Stimulated activated CD8-positive, alpha-beta memory T cell treated with anti-CD3 and anti-CD28 coated beads, Interleukin-12 subunit alpha, Interleukin-12 subunit beta, amount 100 ng/mL, for 24 hours (primary cell): ENCODE data around the gene SAMD8.
A peak's percentile ranks its signal among the peaks of the same experiment; 100 is the strongest.
"Not testable (repeated sequence)": the region's sequence is repeated elsewhere in the genome, so short reads cannot be mapped to it uniquely, and the experiment has no call there.

Experiments used
- DNase-seq: peaks from one replicate; pipeline ENCODE4 v3.0.0-alpha.2; 2020; ENCODE audit errors: extremely low read depth

The SAMD8 gene

GRCh38 chr10:75195035-75195763, 83.7 kb downstream of the SAMD8 start:
- DNase-seq: no peak

GRCh38 chr10:75197066-75197465, 85.6 kb downstream of the SAMD8 start:
- DNase-seq: no peak

- no peak for DNase-seq
Measured at GRCh38 chr10:75197906-75198305, 86.5 kb downstream of the SAMD8 start.

- not testable (repeated sequence) for DNase-seq
Measured at GRCh38 chr10:75199949-75200348, 88.5 kb downstream of the SAMD8 start.

GRCh38 chr10:75201793-75202307, 90.4 kb downstream of the SAMD8 start:
- no peak for DNase-seq

GRCh38 chr10:75202321-75203045, 91.0 kb downstream of the SAMD8 start:
- no peak for DNase-seq

GRCh38 chr10:75203046-75203620, 91.7 kb downstream of the SAMD8 start:
- not testable (repeated sequence) for DNase-seq

- DNase-seq: no peak
Measured at GRCh38 chr10:75203724-75204123, 92.3 kb downstream of the SAMD8 start.

GRCh38 chr10:75205908-75206307, 94.5 kb downstream of the SAMD8 start:
- no peak for DNase-seq

GRCh38 chr10:75206638-75207037, 95.2 kb downstream of the SAMD8 start:
- not testable (repeated sequence) for DNase-seq

- no peak for DNase-seq
Measured at GRCh38 chr10:75207079-75207856, 95.8 kb downstream of the SAMD8 start.

- DNase-seq: no peak
Measured at GRCh38 chr10:75207857-75208144, 96.3 kb downstream of the SAMD8 start.

GRCh38 chr10:75208181-75208580, 96.7 kb downstream of the SAMD8 start:
- DNase-seq: no peak

- DNase-seq: no peak
Measured at GRCh38 chr10:75209086-75209920, 97.8 kb downstream of the SAMD8 start.

- DNase-seq: no peak
Measured at GRCh38 chr10:75209921-75210281, 98.4 kb downstream of the SAMD8 start.

GRCh38 chr10:75210282-75211006, 99.0 kb downstream of the SAMD8 start, which contains the start of gene VDAC2:
VDAC2 (plus strand) TSS chr10:75210796; CDS start chr10:75211159, 363 bp downstream.
- DNase-seq: peak; percentile 90

GRCh38 chr10:75211007-75211691, 99.7 kb downstream of the SAMD8 start:
- no peak for DNase-seq

- no peak for DNase-seq
Measured at GRCh38 chr10:75212343-75212742, 100.9 kb downstream of the SAMD8 start.

- no peak for DNase-seq
Measured at GRCh38 chr10:75220274-75220673, 108.8 kb downstream of the SAMD8 start.

- not testable (repeated sequence) for DNase-seq
Measured at GRCh38 chr10:75221492-75221891, 110.0 kb downstream of the SAMD8 start.
